NB4 (cell line): ENCODE results near the gene MANEA.

ENCODE experiments used
- CTCF ChIP-seq: IDR thresholded peaks from one replicate; pipeline ENCODE4 v1.5.1; 2012; ENCODE audit warnings: low read depth, low read length
- MAX ChIP-seq: IDR thresholded peaks from 2 replicates; pipeline ENCODE4 v1.6.1; 2011; ENCODE audit warnings: low read depth, low read length
- MYC ChIP-seq: IDR thresholded peaks from 2 replicates; pipeline ENCODE4 v1.6.1; 2011; ENCODE audit warnings: low read depth, low read length
- POLR2A ChIP-seq: IDR thresholded peaks from 2 replicates; pipeline ENCODE4 v1.6.1; 2011; ENCODE audit warnings: mild to moderate bottlenecking; ENCODE audit not compliant: insufficient read length; ENCODE audit errors: extremely low read depth

DNA sequence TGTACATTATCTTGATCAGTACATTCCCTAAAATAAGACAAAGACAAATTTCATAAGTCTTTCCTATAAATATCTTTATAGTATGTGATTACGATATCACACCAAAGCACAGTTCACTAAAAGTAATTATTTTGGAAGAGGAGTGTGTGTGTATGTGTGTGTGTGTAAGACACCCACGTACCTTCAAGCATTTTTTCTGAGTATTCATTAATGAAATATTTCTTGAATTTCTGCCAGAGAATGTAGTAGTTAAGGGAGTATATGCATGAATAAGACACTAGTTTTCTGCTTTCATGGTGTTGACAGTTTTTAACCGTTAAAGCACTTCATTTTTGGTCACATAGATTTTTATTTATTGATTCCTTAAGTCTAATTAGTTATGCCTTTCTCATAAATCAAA lies 36.8 kb downstream of the MANEA start:
- TF ChIP-seq CTCF (no peak), MAX (no peak), POLR2A (no peak), MYC (no peak)
